GM18909 (cell line): ENCODE results near the gene FRK.
"Not testable (repeated sequence)": the region's sequence is repeated elsewhere in the genome, so short reads cannot be mapped to it uniquely, and the experiment has no call there.

Source experiments
- ATAC-seq: cut with Tn5 transposase; IDR thresholded peaks from one replicate; pipeline ENCODE4 v1.9.1; 2021; ENCODE audit warnings: mild to moderate bottlenecking; ENCODE audit not compliant: unreplicated experiment, poor library complexity

Gene FRK

DNA sequence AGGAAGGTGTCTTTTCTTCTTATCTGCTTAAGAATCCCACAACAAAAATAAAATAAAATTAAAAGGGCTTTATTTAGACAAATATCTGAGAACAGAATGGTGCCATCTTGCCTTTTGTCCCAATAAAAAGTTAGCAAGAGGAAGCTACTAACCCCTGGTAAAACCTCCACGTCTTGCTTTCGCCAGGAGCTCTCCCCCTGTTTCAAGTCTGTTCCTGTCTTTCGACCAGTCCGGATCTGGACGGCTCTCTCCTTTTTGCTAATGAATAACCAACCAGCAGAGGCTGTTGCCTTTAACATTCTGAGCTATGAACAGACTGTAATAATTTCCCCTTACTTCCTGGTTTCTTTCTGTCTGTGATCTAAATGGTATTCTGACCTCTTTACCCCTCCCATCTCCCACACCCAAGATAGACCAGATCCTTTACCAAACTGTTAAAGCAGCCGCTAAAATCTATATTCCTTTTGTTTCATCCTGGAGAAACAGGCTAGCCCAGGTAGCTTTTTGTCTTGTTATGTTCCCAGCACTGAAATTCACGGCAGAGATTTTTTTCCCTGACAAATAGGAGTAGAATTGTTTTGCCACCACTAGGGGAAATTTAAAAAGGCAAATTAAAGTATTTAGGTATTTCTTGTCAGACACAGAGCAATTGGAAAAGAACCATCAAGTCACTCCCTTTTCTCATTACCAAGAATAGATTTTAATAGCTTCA is at the start of gene FRK:
TSS of gene FRK (minus strand) at position 320 of the 712 bp plus-strand sequence. CDS start 580 bp downstream, outside the sequence.
- no peak for ATAC-seq

GRCh38 chr6:116108836-116109235 is 48.1 kb upstream of the FRK start:
- no peak for ATAC-seq

GRCh38 chr6:116106146-116106545 is 45.5 kb upstream of the FRK start:
- ATAC-seq = no peak

GRCh38 chr6:116105247-116105646 is 44.6 kb upstream of the FRK start:
- ATAC-seq = no peak

DNA sequence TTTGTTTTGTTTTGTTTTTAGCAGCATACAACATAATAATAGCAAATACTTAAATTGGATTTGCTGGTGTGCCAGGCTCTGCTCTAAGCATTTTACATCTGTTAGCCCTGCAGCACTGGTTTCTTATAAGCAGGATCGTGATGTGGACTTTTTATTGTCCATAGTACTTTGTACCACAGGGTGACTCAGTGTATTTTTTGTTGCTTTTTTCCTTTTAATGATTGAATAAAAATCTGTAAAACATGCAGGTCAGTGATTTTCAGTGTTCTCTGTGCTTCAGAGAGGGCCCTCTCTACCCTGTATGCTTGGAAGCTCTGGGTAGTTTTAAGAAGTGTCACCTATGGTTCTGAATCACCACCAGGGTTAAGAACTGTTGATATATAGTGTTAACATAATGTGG is 43.9 kb upstream of the FRK start:
- no peak for ATAC-seq

DNA sequence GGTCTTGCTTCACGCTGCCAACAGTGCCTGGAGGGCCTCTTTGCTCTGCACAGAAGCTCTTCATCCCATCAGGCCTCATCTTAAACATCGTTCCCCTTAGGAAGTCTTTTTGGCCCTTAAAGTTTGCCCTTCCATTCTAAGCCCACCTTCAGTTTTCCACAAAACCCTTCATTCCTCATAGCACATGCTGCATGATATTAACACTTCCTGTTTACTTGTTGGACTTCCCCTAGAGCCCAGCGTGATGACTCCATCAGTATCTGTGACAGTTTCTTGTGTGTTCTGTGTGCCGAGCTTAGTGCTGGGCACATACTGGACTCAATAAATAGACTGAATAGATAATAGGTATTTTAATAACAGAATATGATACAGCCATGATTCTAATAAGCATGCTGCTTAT is 42.2 kb upstream of the FRK start:
- no peak for ATAC-seq

GRCh38 chr6:116101790-116102189 is 41.1 kb upstream of the FRK start:
- no peak for ATAC-seq

DNA sequence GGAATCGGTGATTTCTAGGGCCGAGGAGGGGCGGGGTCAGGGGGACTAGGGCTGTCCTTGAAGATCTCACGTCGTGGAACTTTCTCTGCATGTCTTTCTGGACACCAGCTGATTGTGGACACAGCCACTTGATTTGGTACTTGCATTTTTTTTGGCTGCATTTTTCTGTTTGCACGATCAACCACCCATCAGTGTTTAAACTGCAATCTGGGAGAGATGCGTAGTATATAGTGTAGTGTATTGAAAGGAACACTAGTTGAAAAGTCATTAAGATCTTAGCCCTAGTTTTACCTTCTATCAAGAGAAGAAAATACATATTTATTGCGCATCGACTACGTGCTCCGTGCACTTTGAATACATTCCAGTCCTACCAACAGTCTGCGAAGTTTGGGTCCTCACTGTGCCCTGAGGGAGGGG is 40.6 kb upstream of the FRK start:
- ATAC-seq = no peak

- peak; percentile 88 for ATAC-seq
These were observed 40.0 kb upstream of the FRK start, which contains the start of gene NT5DC1 for GRCh38 chr6:116100419-116101301. TSS of gene NT5DC1 (plus strand) at chr6:116100853. CDS start at chr6:116100931, 78 bp downstream.

GRCh38 chr6:116099036-116099435 is 38.3 kb upstream of the FRK start:
- ATAC-seq = no peak

- ATAC-seq = no peak
These were observed 36.5 kb upstream of the FRK start for GRCh38 chr6:116096979-116097816.

- not testable (repeated sequence) for ATAC-seq
These were observed 35.5 kb upstream of the FRK start for GRCh38 chr6:116096048-116096759.

- ATAC-seq = no peak
These were observed 33.4 kb upstream of the FRK start for GRCh38 chr6:116094041-116094440.

DNA sequence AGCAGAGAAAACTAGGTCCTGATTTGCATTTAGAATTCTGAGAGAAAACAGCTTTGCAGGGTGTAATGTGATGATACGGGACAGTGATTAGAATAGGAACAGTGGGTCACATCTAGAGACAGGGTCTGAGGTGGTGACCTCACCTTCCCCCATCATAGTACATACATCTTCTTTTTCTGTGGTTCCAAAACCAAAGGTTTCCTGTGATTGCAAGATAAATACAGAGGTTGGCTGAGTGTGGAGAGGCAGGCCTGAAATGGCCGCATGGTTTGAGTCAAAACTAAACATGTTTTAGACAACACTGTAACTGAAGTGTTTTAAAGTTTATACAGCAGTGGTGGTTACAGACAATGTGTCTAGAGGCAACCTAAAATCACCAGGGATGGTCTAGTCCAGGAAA is 29.6 kb upstream of the FRK start:
- peak; percentile 71 for ATAC-seq

- ATAC-seq = no peak
These were observed 28.3 kb upstream of the FRK start for GRCh38 chr6:116088946-116089345.

DNA sequence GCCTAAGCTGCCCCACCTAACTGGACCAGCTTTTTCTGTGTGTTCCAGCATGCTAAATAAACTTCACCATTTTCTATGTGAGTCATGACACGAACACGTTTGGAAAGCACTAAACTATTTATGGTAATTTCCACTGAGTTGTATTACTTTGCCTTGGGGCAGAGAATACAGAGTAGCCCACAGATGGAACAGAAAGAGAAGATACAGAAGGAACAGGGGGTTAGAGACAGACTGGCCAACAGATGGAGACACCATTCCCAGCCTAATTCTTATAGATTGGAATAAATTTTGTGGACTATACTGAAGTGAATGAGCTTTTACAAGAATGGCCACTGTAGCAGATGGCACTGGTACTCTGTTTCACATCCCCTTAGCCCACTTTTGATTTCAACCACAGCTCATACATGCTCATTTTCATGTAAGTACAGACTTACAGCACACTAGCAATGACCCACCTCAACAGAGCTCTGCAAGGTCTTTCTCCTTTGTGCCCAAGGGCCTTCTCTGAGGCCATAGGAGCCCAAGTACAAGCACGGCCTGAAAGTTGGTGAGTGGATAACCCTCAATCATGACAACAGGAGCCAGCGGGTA is 26.8 kb upstream of the FRK start:
- ATAC-seq = peak; percentile 96

DNA sequence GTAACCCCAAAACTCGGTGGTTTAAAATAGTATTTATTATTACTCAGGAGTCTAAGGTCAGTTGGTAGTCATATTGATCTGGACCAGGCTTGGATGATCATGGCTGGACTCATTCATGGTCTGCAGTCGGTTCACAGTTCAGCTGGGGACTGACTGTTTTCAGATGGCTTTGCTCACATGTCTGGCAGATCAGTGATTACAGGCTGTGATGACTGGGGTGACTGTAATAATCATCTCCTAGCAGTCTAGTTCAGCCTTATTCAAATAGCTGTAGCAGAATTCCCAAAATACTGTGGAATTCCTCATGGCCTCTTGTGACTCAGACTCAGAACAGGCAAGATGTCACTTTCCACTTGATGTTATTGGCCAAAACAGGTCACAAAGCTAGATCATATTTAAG is 23.6 kb upstream of the FRK start:
- no peak for ATAC-seq

DNA sequence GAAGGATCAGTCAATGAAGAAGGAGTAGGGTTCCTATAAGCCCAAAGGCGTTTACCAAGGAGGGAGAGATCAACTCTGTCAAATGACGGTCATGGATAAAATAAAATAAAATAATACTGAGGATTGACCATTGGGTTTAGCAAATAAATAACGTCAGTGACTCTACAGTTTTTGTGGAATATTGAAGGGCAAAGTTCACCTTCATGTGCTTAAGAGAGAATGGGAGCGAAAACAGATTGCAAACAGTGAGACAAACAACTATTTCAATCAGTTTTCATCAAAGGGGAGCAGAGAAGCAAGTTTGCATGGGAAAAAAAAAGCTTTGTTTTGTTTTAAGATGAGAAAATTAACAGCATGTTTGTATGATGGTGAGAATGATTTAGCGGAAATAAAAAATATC is 22.4 kb upstream of the FRK start:
- ATAC-seq = no peak

- ATAC-seq = no peak
These were observed 18.3 kb upstream of the FRK start for GRCh38 chr6:116078945-116079344.

GRCh38 chr6:116078522-116078921 is 17.8 kb upstream of the FRK start:
- no peak for ATAC-seq
